Subcutaneous abdominal adipose tissue (tissue), 5 donors: Measurements from ENCODE around the gene FSTL3.
A peak's percentile ranks its signal among the peaks of the same experiment; 100 is the strongest.

Source experiments
- H3K27ac ChIP-seq: one replicate; pipeline ENCODE4 v1.7.0; 2013; ENCODE audit warnings: low read depth, mild to moderate bottlenecking, inconsistent platforms, low read length, moderate library complexity
- H3K27me3 ChIP-seq, 5 donors: one replicate each; pipeline ENCODE4 v1.7.0; 2013; ENCODE audit warnings: low read length in 5 of 5, inconsistent platforms in 1 of 5; ENCODE audit not compliant: control insufficient read depth in 5 of 5, insufficient read depth in 4 of 5
- H3K36me3 ChIP-seq, 5 donors: one replicate each; pipeline ENCODE4 v1.7.0; 2013; ENCODE audit warnings: low read length in 5 of 5; ENCODE audit not compliant: control insufficient read depth in 5 of 5, insufficient read depth in 5 of 5
- H3K4me1 ChIP-seq, 5 donors: one replicate each; pipeline ENCODE4 v1.7.0; 2013; ENCODE audit warnings: low read length in 5 of 5, mild to moderate bottlenecking in 3 of 5, moderate library complexity in 1 of 5; ENCODE audit not compliant: control insufficient read depth in 5 of 5, insufficient read depth in 5 of 5
- H3K4me3 ChIP-seq, 5 donors: one replicate each; pipeline ENCODE4 v1.7.0; 2013; ENCODE audit warnings: low read length in 5 of 5, low read depth in 1 of 5
- H3K9ac ChIP-seq, 5 donors: one replicate each; pipeline ENCODE4 v1.7.0; 2013; ENCODE audit warnings: low read length in 5 of 5, mild to moderate bottlenecking in 4 of 5, moderate library complexity in 3 of 5
- H3K9me3 ChIP-seq, 5 donors: one replicate each; pipeline ENCODE4 v1.7.0; 2013; ENCODE audit warnings: low read length in 5 of 5; ENCODE audit not compliant: control insufficient read depth in 5 of 5
- donor health status: healthy.
- donor health status: healthy.
- donor health status: healthy.
- donor health status: healthy.
- donor health status: healthy.

Gene FSTL3

GRCh38 chr19:634975-635652, 41.1 kb upstream of the FSTL3 start:
- Histone ChIP-seq H3K36me3 (peaks cover 0 to 5% (median 0%) of the 10 kb centered on the region in 5 donors), H3K9ac (no peak overlapping the region), H3K9me3 (no peaks in the 10 kb centered on the region), H3K27me3 (no peaks in the 10 kb centered on the region), H3K27ac (no peak overlapping the region), H3K4me1 (peaks cover 0 to 36% (median 31%) of the 10 kb centered on the region in 5 donors), H3K4me3 (no peak overlapping the region)

- Histone ChIP-seq H3K36me3 (peaks cover 0 to under 1% (median 0%) of the 10 kb centered on the region in 5 donors), H3K9ac (peak overlapping the region in 1 of 5 donors; percentile 59), H3K4me1 (peaks cover 0 to 20% (median 16%) of the 10 kb centered on the region in 5 donors), H3K9me3 (no peaks in the 10 kb centered on the region), H3K4me3 (peak overlapping the region in 4 of 5 donors; percentile 54 to 69 (median 62)), H3K27ac (no peak overlapping the region), H3K27me3 (no peaks in the 10 kb centered on the region)
These were observed 37.3 kb upstream of the FSTL3 start for GRCh38 chr19:638906-639252.

- Histone ChIP-seq H3K27me3 (no peaks in the 10 kb centered on the region), H3K4me3 (peak within 1 kb of the TSS; percentile 22 to 69 (median 55)), H3K27ac (no peak within 1 kb of the TSS), H3K36me3 (peaks cover 0 to 2% (median 0%) of the 10 kb centered on the region in 5 donors), H3K4me1 (peaks cover 0 to 15% (median 10%) of the 10 kb centered on the region in 5 donors), H3K9ac (peak within 1 kb of the TSS in 1 of 5 donors; percentile 59), H3K9me3 (no peaks in the 10 kb centered on the region)
These were observed 36.7 kb upstream of the FSTL3 start, which contains the start of gene FGF22 for GRCh38 chr19:639253-640160. Gene FGF22 (plus strand): TSS chr19:639879. CDS start chr19:639926, 47 bp downstream.

GRCh38 chr19:640161-640558, 36.0 kb upstream of the FSTL3 start:
- Histone ChIP-seq H3K27me3 (no peaks in the 10 kb centered on the region), H3K9ac (no peak overlapping the region), H3K4me3 (peak overlapping the region in 4 of 5 donors; percentile 22 to 59 (median 36)), H3K27ac (no peak overlapping the region), H3K4me1 (peaks cover 0 to 15% (median 10%) of the 10 kb centered on the region in 5 donors), H3K36me3 (peaks cover 0 to 6% (median 3%) of the 10 kb centered on the region in 5 donors), H3K9me3 (no peaks in the 10 kb centered on the region)

- Histone ChIP-seq H3K4me3 (no peak overlapping the region), H3K27ac (no peak overlapping the region), H3K36me3 (peaks cover 0 to 8% (median 3%) of the 10 kb centered on the region in 5 donors)
These were observed 35.5 kb upstream of the FSTL3 start for GRCh38 chr19:640606-641189.

GRCh38 chr19:641702-642101, 34.5 kb upstream of the FSTL3 start:
- no peak overlapping the region for H3K9ac ChIP-seq
- H3K4me1 ChIP-seq = peaks cover 0 to 15% (median 10%) of the 10 kb centered on the region in 5 donors
- no peak overlapping the region for H3K4me3 ChIP-seq
- no peaks in the 10 kb centered on the region for H3K9me3 ChIP-seq
- H3K27ac ChIP-seq = no peak overlapping the region
- peaks cover 0 to 18% (median 10%) of the 10 kb centered on the region in 5 donors for H3K36me3 ChIP-seq
- no peaks in the 10 kb centered on the region for H3K27me3 ChIP-seq

More at GRCh38 chr19:640606-641189, 35.5 kb upstream of the FSTL3 start:
- Histone ChIP-seq H3K9ac (no peak overlapping the region), H3K4me1 (peaks cover 0 to 15% (median 10%) of the 10 kb centered on the region in 5 donors), H3K27me3 (no peaks in the 10 kb centered on the region), H3K9me3 (no peaks in the 10 kb centered on the region)

GRCh38 chr19:642767-643727, 33.1 kb upstream of the FSTL3 start:
- Histone ChIP-seq H3K9ac (no peak overlapping the region), H3K4me1 (peaks cover 0 to 15% (median 10%) of the 10 kb centered on the region in 5 donors), H3K27me3 (no peaks in the 10 kb centered on the region), H3K36me3 (peaks cover 0 to 31% (median 23%) of the 10 kb centered on the region in 5 donors), H3K4me3 (no peak overlapping the region), H3K27ac (no peak overlapping the region), H3K9me3 (no peaks in the 10 kb centered on the region)

- no peak overlapping the region for H3K27ac ChIP-seq
- H3K36me3 ChIP-seq = peaks cover 0 to 36% (median 27%) of the 10 kb centered on the region in 5 donors
- no peak overlapping the region for H3K9ac ChIP-seq
- H3K27me3 ChIP-seq = no peaks in the 10 kb centered on the region
- peaks cover 0 to 11% (median 9%) of the 10 kb centered on the region in 5 donors for H3K4me1 ChIP-seq
- H3K9me3 ChIP-seq = no peaks in the 10 kb centered on the region
- no peak overlapping the region for H3K4me3 ChIP-seq
These were observed 32.5 kb upstream of the FSTL3 start for GRCh38 chr19:643736-644135.

GRCh38 chr19:644363-644762, 31.8 kb upstream of the FSTL3 start:
- Histone ChIP-seq H3K4me1 (peaks cover 0 to 5% (median 3%) of the 10 kb centered on the region in 5 donors), H3K9ac (no peak overlapping the region), H3K27ac (no peak overlapping the region), H3K36me3 (peaks cover 0 to 40% (median 31%) of the 10 kb centered on the region in 5 donors), H3K9me3 (no peaks in the 10 kb centered on the region), H3K4me3 (no peak overlapping the region), H3K27me3 (no peaks in the 10 kb centered on the region)
